H1 (cell line): ENCODE measurements around the gene DPEP2NB. TPM values are rescaled to one million over a fixed set of nuclear protein-coding genes. Genes with fewer than 3 reads are reported as not detected.

ENCODE experiments used
- CTCF ChIA-PET: fragments of 300-600 bp; sonication (Branson Sonifier 250); formaldehyde crosslinking; loops from one replicate; lab custom pipeline; 2021; ENCODE audit not compliant: partially characterized antibody; lab: Charles Lee
- POLR2A ChIA-PET: fragments of 300-600 bp; sonication (Branson Sonifier 250); formaldehyde crosslinking; loops from one replicate; lab custom pipeline; 2021; ENCODE audit warnings: inconsistent platforms; ENCODE audit not compliant: partially characterized antibody; lab: Charles Lee
- DNase-seq, 2 experiments: peaks; one replicate each; pipeline versions ENCODE4 v3.0.0 to v3.0.0-alpha.2; 2010 to 2022; ENCODE audit warnings: low spot score in 2 of 2, low read depth in 1 of 2, mixed read lengths in 1 of 2
- FAIRE-seq: peaks from 2 replicates; lab custom pipeline; 2011; peaks lifted over from hg19 to GRCh38; lab: Jason Lieb, UNC
- H2AFZ ChIP-seq: 2 replicates; pipeline ENCODE4 v1.8.1; 2012; ENCODE audit warnings: low read length, inconsistent platforms
- H2AK5ac ChIP-seq: 2 replicates; pipeline ENCODE4 v1.6.1; 2013; ENCODE audit warnings: low read depth, low read length
- H2BK120ac ChIP-seq: replicated peaks from 2 replicates; pipeline ENCODE3; 2013; ENCODE audit warnings: low read depth, low read length, inconsistent platforms
- H2BK12ac ChIP-seq: 2 replicates; pipeline ENCODE4 v1.6.1; 2013; ENCODE audit warnings: low read depth, low read length
- H2BK15ac ChIP-seq: 2 replicates; pipeline ENCODE4 v1.6.1; 2013; ENCODE audit warnings: low read length
- H2BK20ac ChIP-seq: 2 replicates; pipeline ENCODE4 v1.6.1; 2013; ENCODE audit warnings: low read length
- H2BK5ac ChIP-seq: 2 replicates; pipeline ENCODE4 v1.6.1; 2013; ENCODE audit warnings: low read depth, low read length
- H3K14ac ChIP-seq: 2 replicates; pipeline ENCODE4 v1.6.1; 2013; ENCODE audit warnings: inconsistent platforms; ENCODE audit not compliant: insufficient read length
- H3K18ac ChIP-seq: 2 replicates; pipeline ENCODE4 v1.6.1; 2013; ENCODE audit warnings: low read length; ENCODE audit errors: extremely low read depth
- H3K23ac ChIP-seq: 2 replicates; pipeline ENCODE4 v1.6.1; 2013; ENCODE audit warnings: inconsistent platforms; ENCODE audit not compliant: insufficient read length
- H3K23me2 ChIP-seq: 2 replicates; pipeline ENCODE4 v1.6.1; 2013; ENCODE audit warnings: low read depth, low read length
- H3K27ac ChIP-seq: 2 replicates; pipeline ENCODE4 v1.6.1; 2011; ENCODE audit warnings: low read depth, low read length, inconsistent platforms
- H3K27me3 ChIP-seq, 4 experiments: replicated peaks in 1 of 4; 1 replicate in 1 of 4; 2 replicates in 3 of 4; pipeline versions ENCODE4 v1.6.1 to v1.8.1; 2011 to 2013; ENCODE audit warnings: low read length in 3 of 4, mild to moderate bottlenecking in 3 of 4, inconsistent platforms in 2 of 4, mixed read lengths in 2 of 4, moderate library complexity in 1 of 4; ENCODE audit not compliant: control insufficient read depth in 3 of 4, insufficient read depth in 3 of 4; ENCODE audit errors: extremely low read depth in 1 of 4
- H3K36me3 ChIP-seq, 4 experiments: 2 replicates each; pipeline versions ENCODE4 v1.6.1 to v1.8.1; 2011 to 2013; ENCODE audit warnings: mild to moderate bottlenecking in 4 of 4, low read length in 3 of 4, moderate library complexity in 2 of 4, control low read depth in 1 of 4, inconsistent platforms in 1 of 4; ENCODE audit not compliant: insufficient read depth in 4 of 4, control insufficient read depth in 2 of 4
- H3K4ac ChIP-seq: replicated peaks from 2 replicates; pipeline ENCODE3; 2013; ENCODE audit warnings: low read length, low read depth, mixed read lengths, inconsistent platforms; ENCODE audit not compliant: insufficient read length
- H3K4me1 ChIP-seq, 4 experiments: replicated peaks in 1 of 4; 1 replicate in 1 of 4; 2 replicates in 3 of 4; pipeline versions ENCODE4 v1.6.1 to v1.8.1; 2011 to 2013; ENCODE audit warnings: low read length in 3 of 4, inconsistent platforms in 2 of 4, mixed read lengths in 1 of 4; ENCODE audit not compliant: insufficient read depth in 4 of 4, control insufficient read depth in 3 of 4
- H3K4me2 ChIP-seq, 2 experiments: 2 replicates each; pipeline versions ENCODE4 v1.6.1 to v1.8.1; 2011 to 2013; ENCODE audit warnings: low read depth in 2 of 2, low read length in 2 of 2, control low read depth in 1 of 2, inconsistent platforms in 1 of 2, mild to moderate bottlenecking in 1 of 2; ENCODE audit not compliant: insufficient read depth in 1 of 2
- H3K4me3 ChIP-seq, 4 experiments: fragments of 200-600, 300-600 bp in 1 of 4; sonication (generic), shearing (Covaris generic), sonication (Bioruptor Twin) in 1 of 4; 2 replicates each; pipeline versions ENCODE4 v1.5.1 to v1.8.1; 2011 to 2016; ENCODE audit warnings: low read length in 4 of 4, low read depth in 3 of 4, control low read depth in 2 of 4, inconsistent platforms in 2 of 4, mild to moderate bottlenecking in 2 of 4, mixed read lengths in 1 of 4, moderate library complexity in 1 of 4; ENCODE audit not compliant: insufficient read depth in 2 of 4; ENCODE audit errors: extremely low read depth in 1 of 4
- H3K56ac ChIP-seq: replicated peaks from 2 replicates; pipeline ENCODE3; 2013; ENCODE audit warnings: low read depth, mild to moderate bottlenecking, mixed read lengths, low read length, inconsistent platforms; ENCODE audit not compliant: insufficient read length
- H3K79me1 ChIP-seq: 2 replicates; pipeline ENCODE4 v1.6.1; 2013; ENCODE audit warnings: low read depth, low read length, control low read depth
- H3K79me2 ChIP-seq, 2 experiments: 2 replicates each; pipeline versions ENCODE4 v1.6.1 to v1.8.1; 2012 to 2013; ENCODE audit warnings: low read length in 2 of 2, mild to moderate bottlenecking in 2 of 2, inconsistent platforms in 1 of 2; ENCODE audit not compliant: insufficient read depth in 2 of 2, control insufficient read depth in 1 of 2
- H3K9ac ChIP-seq, 4 experiments: replicated peaks in 1 of 4; 1 replicate in 1 of 4; 2 replicates in 3 of 4; pipeline versions ENCODE4 v1.6.1 to v1.8.1; 2011 to 2013; ENCODE audit warnings: low read depth in 3 of 4, low read length in 3 of 4, control low read depth in 2 of 4, mild to moderate bottlenecking in 2 of 4, moderate library complexity in 2 of 4, inconsistent platforms in 1 of 4; ENCODE audit errors: extremely low read depth in 1 of 4
- H3K9me3 ChIP-seq, 2 experiments: 2 replicates each; pipeline versions ENCODE4 v1.6.1 to v1.8.1; 2012 to 2013; ENCODE audit warnings: mild to moderate bottlenecking in 2 of 2, moderate library complexity in 2 of 2, control low read depth in 1 of 2, inconsistent platforms in 1 of 2, low read depth in 1 of 2, low read length in 1 of 2, mixed read lengths in 1 of 2; ENCODE audit not compliant: insufficient read depth in 2 of 2
- H4K20me1 ChIP-seq, 2 experiments: replicated peaks in 1 of 2; 2 replicates each; pipeline versions ENCODE3 to v1.8.1; 2011 to 2013; ENCODE audit warnings: inconsistent platforms in 2 of 2, low read length in 2 of 2, mild to moderate bottlenecking in 1 of 2; ENCODE audit not compliant: insufficient read depth in 2 of 2, control insufficient read depth in 1 of 2
- H4K5ac ChIP-seq: 2 replicates; pipeline ENCODE4 v1.6.1; 2013; ENCODE audit warnings: low read length, low read depth, mixed read lengths, inconsistent platforms; ENCODE audit not compliant: insufficient read length
- H4K8ac ChIP-seq: 2 replicates; pipeline ENCODE4 v1.8.0; 2013; ENCODE audit warnings: mild to moderate bottlenecking, moderate library complexity, low read length, inconsistent platforms; ENCODE audit not compliant: insufficient read depth; ENCODE audit errors: extremely low read depth
- H4K91ac ChIP-seq: replicated peaks from 2 replicates; pipeline ENCODE3; 2013; ENCODE audit warnings: low read length, mixed read lengths, inconsistent platforms; ENCODE audit not compliant: insufficient read length
- ATF3 ChIP-seq: IDR thresholded peaks from 2 replicates; pipeline ENCODE4 v1.6.1; 2011; ENCODE audit warnings: low read depth, mild to moderate bottlenecking, low read length; ENCODE audit not compliant: insufficient read depth
- BACH1 ChIP-seq: IDR thresholded peaks from 2 replicates; pipeline ENCODE4 v1.6.1; 2012; ENCODE audit warnings: low read length, improper control_type of control experiment
- BRCA1 ChIP-seq: IDR thresholded peaks from 2 replicates; pipeline ENCODE4 v1.6.1; 2012; ENCODE audit warnings: low read depth, low read length, improper control_type of control experiment
- CBX5 ChIP-seq: fragments of 300-800, 300-1000 bp; sonication (generic); IDR thresholded peaks from 2 replicates; pipeline ENCODE4 v1.7.1; 2016; ENCODE audit warnings: antibody characterized with exemption, low read length, low read depth
- CHD2 ChIP-seq: IDR thresholded peaks from 2 replicates; pipeline ENCODE4 v1.6.1; 2012; ENCODE audit warnings: low read length, improper control_type of control experiment
- KDM4A ChIP-seq: IDR thresholded peaks from one replicate; pipeline ENCODE4 v1.7.1; 2012; ENCODE audit warnings: low read depth, mild to moderate bottlenecking, moderate library complexity, low read length, inconsistent platforms; ENCODE audit not compliant: severe bottlenecking
- MAFK ChIP-seq: IDR thresholded peaks from 2 replicates; pipeline ENCODE4 v1.6.1; 2012; ENCODE audit warnings: low read depth, mild to moderate bottlenecking, improper control_type of control experiment, low read length
- POU5F1 ChIP-seq: IDR thresholded peaks from 2 replicates; pipeline ENCODE4 v1.6.1; 2011; ENCODE audit warnings: low read depth, mild to moderate bottlenecking, low read length, moderate library complexity
- SIX5 ChIP-seq: IDR thresholded peaks from 2 replicates; pipeline ENCODE4 v1.6.1; 2011; ENCODE audit warnings: mild to moderate bottlenecking, low read depth, low read length
- SP1 ChIP-seq: IDR thresholded peaks from 2 replicates; pipeline ENCODE4 v1.6.1; 2011; ENCODE audit warnings: low read depth, low read length
- SUZ12 ChIP-seq: fragments of 200-600 bp; sonication (generic); IDR thresholded peaks from 2 replicates; pipeline ENCODE4 v1.6.1; 2012; ENCODE audit warnings: mild to moderate bottlenecking, inconsistent platforms, low read length, moderate library complexity, mixed read lengths
- WGBS, 2 experiments: shearing (Covaris generic) in 1 of 2; methylation state at CpG; one replicate each; pipeline versions ENCODE4 v1.1.6 to v1.1.7; 2013 to 2015; ENCODE audit warnings: low lambda C conversion rate in 2 of 2, mixed read lengths in 2 of 2, inconsistent platforms in 1 of 2, low coverage in 1 of 2, missing lambda C conversion rate in 1 of 2; ENCODE audit not compliant: insufficient replicate concordance in 2 of 2, insufficient coverage in 1 of 2, insufficient read length in 1 of 2; ENCODE audit errors: extremely low coverage in 1 of 2, missing lambda C conversion rate in 1 of 2; 5-methylcytosine and 5-hydroxymethylcytosine counted together
- polyA plus RNA-seq, 7 experiments: library from polyadenylated mRNA; depleted of rRNA in 3 of 7; stranded (reverse) in 5 of 7; unstranded in 2 of 7; fragments of >200 nt in 5 of 7; fragments of 200-250 nt in 2 of 7; gene quantifications; 1 replicate in 5 of 7; 2 replicates in 1 of 7; 4 replicates in 1 of 7; pipeline versions ENCODE4 v1.2.1 to v1.2.3, GENCODE V29; 2011 to 2013; ENCODE audit warnings: missing spikeins in 2 of 7, mixed read lengths in 2 of 7
- total RNA-seq: library from RNA; stranded (reverse); fragmentation: NEBNext Ultra II Directional; extraction: Animal tissue kit (Norgen Biotek cat#: 25700); gene quantifications from 2 replicates; pipeline ENCODE4 v1.2.1, GENCODE V29; 2021
- TF ChIP-seq, protein P1 (sequence below), 3 experiments: IDR thresholded peaks; 1 replicate in 2 of 3; 2 replicates in 1 of 3; pipeline versions ENCODE4 v1.5.1 to v1.6.1; 2011; ENCODE audit warnings: low read length in 3 of 3, mild to moderate bottlenecking in 3 of 3, inconsistent platforms in 2 of 3, low read depth in 1 of 3, moderate library complexity in 1 of 3; ENCODE audit not compliant: insufficient read depth in 1 of 3; ENCODE audit errors: control extremely low read depth in 1 of 3

The DPEP2NB gene
- total and polyA plus RNA-seq, 2 of the 8 experiments (the other 6 are each of a cell fraction or from before 2014, with no cell fraction given): not detected

DNA sequence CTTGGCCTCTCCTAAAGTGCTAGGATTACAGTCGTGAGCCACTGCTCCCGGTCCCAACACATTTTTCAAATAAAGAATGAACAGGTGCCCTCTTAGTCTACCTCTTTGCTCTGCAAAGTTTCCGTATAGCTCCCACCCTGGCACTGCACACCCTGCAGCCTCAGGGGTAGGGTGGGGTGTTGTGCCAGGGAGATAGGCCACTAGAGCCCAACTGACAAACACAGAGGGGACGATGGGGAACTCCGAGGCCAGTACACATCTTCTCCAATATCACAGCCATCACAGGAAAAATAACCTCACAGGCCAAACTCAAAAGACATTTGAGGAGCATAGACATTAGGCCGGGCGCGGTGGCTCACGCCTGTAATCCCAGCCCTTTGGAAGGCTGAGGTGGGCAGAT lies 44.6 kb downstream of the DPEP2NB start:
- Histone ChIP-seq H2AFZ (no peak overlapping the region), H3K9me3 (no peaks in the 10 kb centered on the region), H4K5ac (no peak overlapping the region), H3K23ac (no peak overlapping the region), H2BK12ac (no peak overlapping the region), H4K91ac (peak overlapping the region; percentile 54), H3K36me3 (no peaks in the 10 kb centered on the region), H2BK15ac (no peak overlapping the region), H3K14ac (no peak overlapping the region), H3K23me2 (peaks cover 7% of the 10 kb centered on the region; the same call in 1 of the 2 replicates), H3K4me3 (no peak overlapping the region), H2BK5ac (no peak overlapping the region; the same call in 1 of the 2 replicates), H3K4ac (no peak overlapping the region), H2BK20ac (no peak overlapping the region), H3K27ac (no peak overlapping the region), H3K56ac (no peak overlapping the region), H2AK5ac (no peak overlapping the region), H4K8ac (no peak overlapping the region), H3K79me1 (peaks cover 12% of the 10 kb centered on the region; the same call in 1 of the 2 replicates), H4K20me1 (peaks cover 0 to 9% of the 10 kb centered on the region in 2 experiments), H3K9ac (no peak overlapping the region), H2BK120ac (no peak overlapping the region), H3K27me3 (no peaks in the 10 kb centered on the region), H3K79me2 (peaks cover 0 to 4% of the 10 kb centered on the region in 2 experiments; a peak in 2 of 4 replicates), H3K18ac (no peak overlapping the region; the same call in 1 of the 2 replicates), H3K4me1 (peaks cover 6 to 14% (median 11%) of the 10 kb centered on the region in 4 experiments), H3K4me2 (no peak overlapping the region)
- 92% methylated on average over 9 of the region's 9 CpGs; no CpG with 5 or more reads in 1 of the 2 experiments for WGBS, 2 experiments
- ChIA-PET POLR2A (no interaction called here), CTCF (interaction anchor here (0.7 to 5.2 kb wide), 5 partner anchors 11 to 94 kb away, joined by 3 to 27 read pairs (median 3); partner anchors contain the start of gene DPEP3)
- no peak for FAIRE-seq
- DNase-seq: no peak
- no peak for TF ChIP-seq BRCA1
- TF ChIP-seq CBX5: no peak
- no peak for TF ChIP-seq MAFK
- no peak for TF ChIP-seq ATF3
- TF ChIP-seq SUZ12: no peak
- TF ChIP-seq KDM4A: no peak
- TF ChIP-seq, protein P1, sequence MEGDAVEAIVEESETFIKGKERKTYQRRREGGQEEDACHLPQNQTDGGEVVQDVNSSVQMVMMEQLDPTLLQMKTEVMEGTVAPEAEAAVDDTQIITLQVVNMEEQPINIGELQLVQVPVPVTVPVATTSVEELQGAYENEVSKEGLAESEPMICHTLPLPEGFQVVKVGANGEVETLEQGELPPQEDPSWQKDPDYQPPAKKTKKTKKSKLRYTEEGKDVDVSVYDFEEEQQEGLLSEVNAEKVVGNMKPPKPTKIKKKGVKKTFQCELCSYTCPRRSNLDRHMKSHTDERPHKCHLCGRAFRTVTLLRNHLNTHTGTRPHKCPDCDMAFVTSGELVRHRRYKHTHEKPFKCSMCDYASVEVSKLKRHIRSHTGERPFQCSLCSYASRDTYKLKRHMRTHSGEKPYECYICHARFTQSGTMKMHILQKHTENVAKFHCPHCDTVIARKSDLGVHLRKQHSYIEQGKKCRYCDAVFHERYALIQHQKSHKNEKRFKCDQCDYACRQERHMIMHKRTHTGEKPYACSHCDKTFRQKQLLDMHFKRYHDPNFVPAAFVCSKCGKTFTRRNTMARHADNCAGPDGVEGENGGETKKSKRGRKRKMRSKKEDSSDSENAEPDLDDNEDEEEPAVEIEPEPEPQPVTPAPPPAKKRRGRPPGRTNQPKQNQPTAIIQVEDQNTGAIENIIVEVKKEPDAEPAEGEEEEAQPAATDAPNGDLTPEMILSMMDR (IDR thresholded peaks at IDR 0.05; ENCODE audit: control extremely low read depth in 1 of 3, insufficient read depth in 1 of 3, low read depth in 1 of 3, low read length in 3 of 3): no peak
- no peak for TF ChIP-seq BACH1
- TF ChIP-seq POU5F1: no peak
- no peak for TF ChIP-seq SIX5
- TF ChIP-seq CHD2: no peak
- no peak for TF ChIP-seq SP1
